Endometrium (tissue), 2 donors: ENCODE data around the gene CCDC87.
"Not testable (repeated sequence)": the region's sequence is repeated elsewhere in the genome, so short reads cannot be mapped to it uniquely, and the experiment has no call there.

Experiments
- FAIRE-seq: peaks from 2 replicates; lab custom pipeline; 2012; peaks lifted over from hg19 to GRCh38; lab: Jason Lieb, UNC
- donor health status: control.
- donor health status: control.

The CCDC87 gene

DNA sequence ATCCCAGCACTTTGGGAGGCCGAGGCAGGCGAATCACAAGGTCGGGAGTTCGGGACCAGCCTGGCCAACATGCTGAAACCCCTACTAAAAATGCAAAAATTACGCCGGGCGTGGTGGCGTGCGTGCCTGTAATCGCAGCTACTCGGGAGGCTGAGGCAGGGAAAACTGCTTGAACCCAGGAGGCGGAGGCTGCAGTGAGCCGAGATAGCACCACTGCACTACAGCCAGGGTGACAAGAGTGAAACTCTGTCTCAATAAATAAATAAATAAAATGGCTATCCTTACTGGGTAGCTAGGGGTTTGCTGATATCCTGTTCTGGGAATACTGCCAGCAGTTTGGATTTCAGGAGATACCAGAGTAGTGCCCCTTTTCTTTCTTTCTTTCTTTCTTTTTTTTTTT, 21.2 kb upstream of the CCDC87 start:
- FAIRE-seq = no peak

DNA sequence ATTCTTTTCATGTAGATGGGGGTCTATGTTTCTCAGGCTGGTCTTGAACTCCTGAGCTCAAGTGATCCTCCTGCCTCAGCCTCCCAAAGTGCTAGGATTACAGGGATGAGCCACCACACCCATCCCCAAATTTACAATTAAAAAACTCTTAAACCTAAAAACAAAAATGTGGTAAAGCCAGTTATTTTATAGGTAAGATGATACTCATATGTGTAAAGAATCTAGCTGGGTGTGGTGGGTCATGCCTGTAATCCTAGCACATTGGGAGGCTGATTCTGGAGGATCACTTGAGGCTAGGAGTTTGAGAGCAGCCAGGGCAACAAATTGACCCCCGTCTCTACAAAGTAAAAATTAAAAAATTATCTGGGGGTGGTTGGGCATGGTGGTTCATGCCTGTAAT, 19.6 kb upstream of the CCDC87 start:
- no peak for FAIRE-seq

DNA sequence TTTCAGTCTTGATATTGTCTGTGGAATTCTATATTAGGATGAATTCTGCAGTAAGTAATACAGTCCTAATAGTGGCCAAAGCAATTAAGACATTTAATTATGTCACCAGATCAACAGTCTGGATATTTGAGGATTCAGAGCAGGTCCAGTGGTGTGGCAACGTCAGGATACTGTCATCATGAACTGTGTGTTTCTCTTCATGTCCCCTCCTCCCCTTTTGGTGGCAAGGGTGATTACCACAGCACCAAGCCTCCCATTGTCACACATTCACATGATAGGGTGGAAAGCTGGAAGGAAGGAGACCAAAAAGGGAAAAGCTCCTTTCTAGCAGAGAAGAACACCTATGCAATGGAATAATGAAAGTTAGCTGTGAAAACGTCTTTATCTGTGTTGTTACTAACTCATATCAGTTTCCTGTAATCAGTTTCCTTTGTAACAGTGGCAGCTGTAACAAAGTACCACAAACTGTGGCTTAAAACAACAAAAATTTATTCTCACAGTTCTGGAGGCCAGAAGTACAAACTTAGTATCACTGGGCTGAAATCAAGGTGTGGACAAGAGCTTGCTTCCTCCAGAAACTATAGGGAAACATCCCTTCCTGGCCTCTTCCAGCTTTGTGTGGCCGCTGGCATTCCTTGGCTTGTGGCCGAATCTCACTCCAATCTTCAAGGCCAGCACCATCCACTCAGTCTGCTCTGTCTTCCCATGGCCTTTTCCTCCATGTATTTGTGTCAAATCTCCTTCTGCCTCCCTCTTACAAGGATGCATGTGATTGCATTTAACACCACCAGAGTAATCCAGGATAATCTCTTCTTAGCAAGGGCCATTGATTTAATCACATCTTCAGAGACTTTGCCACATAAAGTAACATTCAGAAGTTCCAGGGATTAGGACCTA, 17.1 kb upstream of the CCDC87 start:
- no peak for FAIRE-seq

DNA sequence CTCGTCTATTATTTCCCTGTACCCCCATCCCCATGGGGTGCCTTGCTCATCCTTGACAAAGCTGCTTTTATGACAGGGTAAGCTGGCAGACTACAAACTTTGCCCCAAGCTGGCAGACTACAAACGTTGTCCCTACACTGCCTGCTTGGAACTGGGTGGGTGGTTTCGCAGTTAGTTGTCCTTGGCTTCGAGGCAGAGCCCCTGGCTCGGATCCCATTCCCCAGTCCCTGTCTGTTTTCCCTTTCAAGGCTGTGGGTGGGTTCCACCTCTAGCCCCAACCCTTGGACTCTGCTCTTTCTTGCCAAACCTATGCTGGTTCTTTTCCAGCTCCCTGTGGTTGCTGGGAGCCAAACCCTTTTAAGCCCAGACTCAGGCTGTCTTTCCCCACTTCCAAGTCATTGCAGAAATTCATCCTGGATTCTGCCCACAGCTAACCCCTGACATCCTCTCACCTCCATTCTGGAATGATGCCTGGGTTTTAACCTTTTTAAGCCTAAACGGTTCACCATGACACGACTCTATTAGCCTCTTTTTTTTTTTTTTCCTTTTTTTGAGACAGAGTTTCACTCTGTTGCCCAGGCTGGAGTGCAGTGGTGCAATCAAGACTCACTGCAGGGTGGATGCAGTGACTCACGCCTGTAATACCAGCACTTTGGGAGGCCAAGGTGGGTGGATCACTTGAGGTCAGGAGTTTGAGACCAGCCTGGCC, 14.4 kb upstream of the CCDC87 start:
- FAIRE-seq = no peak

DNA sequence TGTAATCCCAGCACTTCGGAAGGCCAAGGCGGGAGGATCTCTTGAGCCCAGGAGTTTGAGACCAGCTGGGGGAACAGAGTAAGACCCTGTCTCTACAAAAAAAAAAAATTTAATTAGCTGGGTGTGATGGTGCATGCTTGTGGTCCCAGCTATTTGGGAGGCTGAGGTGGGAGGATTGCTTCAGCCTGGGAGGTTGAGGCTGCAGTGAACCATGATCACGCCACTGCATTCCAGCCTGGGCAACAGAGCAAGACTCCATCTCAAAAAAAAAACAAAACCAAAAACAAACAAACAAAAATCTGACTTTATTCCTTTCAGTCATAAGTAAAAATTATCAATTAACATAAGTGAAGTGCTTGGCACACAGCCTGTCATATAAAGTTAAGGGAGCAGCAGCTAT, 13.7 kb upstream of the CCDC87 start:
- FAIRE-seq = not testable (repeated sequence)

DNA sequence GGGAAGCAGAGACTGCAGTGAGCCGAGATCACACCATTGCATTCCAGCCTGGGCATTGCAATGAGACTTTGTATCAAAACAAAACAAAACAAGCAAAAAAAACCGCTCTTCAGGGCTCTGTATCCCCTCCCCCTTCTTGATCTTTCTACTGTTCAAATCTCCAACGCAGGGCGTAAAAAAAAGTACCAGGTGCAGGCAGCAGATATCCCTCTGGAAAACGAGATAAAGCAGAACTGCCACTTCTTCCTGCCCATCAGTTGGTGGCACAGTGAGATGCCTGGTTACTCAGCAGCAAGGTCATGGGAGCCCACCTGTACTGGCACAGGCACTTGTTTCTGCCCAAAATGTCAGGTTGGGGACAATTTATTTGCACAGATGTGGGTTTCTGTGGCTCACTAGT, 11.3 kb upstream of the CCDC87 start:
- no peak for FAIRE-seq

DNA sequence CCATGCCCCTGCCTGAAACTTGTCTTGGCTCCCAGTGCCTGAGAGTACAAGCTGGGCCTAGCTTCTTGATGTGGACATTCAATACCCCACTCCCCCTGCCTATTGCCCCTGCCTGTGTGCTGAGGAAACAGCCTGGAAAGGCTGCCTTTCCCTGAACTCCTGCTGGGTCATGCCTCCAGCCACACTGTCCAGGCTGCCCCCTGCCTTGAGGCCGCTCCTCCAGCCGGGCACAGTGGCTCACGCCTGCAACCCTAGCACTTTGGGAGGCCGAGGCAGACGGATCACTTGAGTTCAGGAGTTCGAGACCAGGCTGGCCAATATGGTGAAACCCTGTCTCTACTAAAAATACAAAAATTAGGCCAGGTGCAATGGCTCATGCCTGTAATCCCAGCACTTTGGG, 10.2 kb upstream of the CCDC87 start:
- FAIRE-seq = no peak

DNA sequence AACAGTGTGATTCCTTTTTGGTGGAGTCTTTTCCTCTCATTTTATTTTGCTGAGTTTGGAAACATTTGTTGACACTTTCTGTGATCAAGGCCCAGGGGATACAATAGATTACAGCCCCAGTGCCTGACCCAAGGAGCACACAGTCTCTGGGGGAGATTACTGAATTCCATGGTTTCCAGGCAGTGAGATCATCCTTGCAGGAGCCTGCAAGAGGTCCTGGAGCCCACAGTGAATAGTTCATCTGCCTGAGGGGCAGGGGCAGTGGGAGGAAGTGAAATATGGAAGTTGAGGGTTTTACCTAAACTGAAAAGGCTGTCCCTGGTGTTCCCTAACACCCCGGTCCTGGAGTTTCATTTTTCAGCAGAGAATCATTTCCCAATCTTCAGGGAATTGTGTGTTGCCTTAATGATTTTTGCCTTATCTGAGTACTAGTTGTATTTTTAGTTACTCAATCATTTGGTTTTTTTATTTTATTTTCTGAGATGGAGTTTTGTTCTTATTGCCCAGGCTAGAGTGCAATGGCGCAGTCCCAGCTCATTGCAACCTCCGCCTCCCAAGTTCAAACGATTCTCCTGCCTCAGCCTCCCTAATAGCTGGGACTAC, 7.9 kb upstream of the CCDC87 start:
- no peak for FAIRE-seq

DNA sequence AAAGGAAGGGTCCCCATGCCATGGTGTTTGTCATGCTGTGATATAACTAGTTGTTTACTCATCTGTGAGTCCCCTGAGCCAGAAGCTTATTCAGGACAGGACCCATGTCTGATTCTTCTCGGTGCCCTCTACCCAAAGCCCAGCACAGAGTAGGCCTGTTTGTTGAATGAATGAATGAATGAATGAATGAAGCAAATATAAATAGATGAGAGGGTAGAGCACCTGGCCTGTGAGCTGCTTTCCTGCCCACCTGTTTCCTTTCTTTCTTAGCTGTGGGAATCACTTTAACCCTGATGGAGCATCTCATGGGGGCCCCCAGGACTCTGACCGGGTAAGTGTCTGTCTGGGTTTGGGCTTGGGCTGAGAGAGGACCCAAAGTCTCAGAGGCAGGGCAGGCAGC, 7.4 kb upstream of the CCDC87 start:
- no peak for FAIRE-seq

DNA sequence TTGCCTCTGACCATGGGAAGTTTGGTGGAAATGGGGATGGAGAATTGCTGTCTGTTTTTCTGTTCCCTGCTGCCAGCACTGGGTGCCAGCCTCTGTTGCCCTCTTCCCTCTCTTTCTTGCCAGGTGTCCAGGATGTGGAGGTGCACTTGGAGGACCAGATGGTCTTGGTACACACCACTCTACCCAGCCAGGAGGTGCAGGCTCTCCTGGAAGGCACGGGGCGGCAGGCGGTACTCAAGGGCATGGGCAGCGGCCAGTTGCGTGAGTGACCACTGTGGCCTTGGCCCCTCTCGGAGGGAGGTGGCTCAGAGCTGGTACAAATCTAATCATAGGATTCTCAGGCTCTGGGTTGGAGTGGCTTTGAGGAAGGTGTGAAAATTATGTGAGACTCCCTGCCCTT, 6.1 kb upstream of the CCDC87 start:
- no peak for FAIRE-seq

DNA sequence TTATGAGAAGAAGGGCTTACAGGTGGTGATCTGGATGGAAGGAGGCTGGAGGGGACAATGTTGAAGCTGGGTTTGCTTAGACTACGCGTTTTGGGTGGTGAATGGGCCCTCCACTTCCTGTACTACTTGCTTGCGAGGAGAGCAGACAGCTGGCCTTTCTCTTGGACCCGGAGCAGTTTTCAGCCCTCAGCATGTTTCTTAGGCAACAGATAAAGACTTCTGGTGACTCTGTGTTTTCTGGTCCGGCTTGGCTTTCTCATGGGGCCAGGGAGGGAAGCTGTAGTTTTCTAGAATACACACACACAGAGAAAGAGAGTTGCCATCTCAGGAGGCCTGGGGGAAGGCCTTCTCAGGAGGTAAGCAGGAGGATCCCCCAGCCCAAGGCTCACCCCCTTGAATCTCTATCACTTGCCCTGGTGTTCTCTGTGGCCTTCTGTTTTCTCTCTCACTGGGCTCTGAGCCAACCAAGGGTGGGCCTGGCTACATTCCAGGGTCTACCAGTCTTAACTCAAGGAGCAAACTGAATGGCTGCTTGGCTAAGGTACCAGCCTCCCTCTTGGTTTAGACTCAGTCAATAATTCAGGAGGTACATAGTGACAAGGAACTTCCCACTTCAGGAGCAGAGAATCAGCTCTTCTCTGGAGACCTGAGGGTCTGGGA, 2.5 kb upstream of the CCDC87 start:
- no peak for FAIRE-seq

DNA sequence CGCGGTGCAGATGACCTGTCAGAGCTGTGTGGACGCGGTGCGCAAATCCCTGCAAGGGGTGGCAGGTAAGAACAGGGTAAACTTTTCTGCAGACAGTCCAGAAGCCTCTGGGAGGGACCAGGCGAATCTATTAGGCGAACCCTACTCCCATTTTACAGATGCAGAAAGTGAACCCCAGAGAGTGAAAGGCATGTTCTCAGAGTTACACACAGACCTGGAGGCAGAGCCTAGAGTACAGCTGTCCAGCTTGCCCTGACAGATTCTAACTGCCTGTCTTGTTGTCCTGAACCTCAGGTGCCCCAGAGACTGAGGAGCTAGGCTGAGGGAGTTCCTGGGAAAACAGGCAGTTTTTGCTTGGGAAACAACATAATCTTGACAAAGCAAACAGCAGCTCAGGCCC, 787 bp upstream of the CCDC87 start:
- FAIRE-seq = no peak

DNA sequence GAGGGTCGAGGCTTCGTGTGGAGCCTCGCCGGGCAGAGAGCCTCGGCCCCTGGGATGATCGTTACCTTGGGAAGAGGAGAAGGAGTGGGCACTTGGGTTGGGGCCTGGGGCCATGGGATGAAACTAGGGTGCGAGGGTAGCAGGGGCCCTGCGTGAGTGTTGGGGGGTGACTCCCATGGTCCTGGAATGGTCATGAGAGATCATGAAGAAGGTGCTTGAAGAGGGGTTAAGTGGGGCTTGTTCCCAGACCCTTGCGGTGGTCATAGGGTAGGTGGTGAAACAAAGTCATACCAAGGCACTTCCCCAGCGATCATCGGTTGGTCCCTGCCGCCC, 406 bp upstream of the CCDC87 start:
- no peak for FAIRE-seq

DNA sequence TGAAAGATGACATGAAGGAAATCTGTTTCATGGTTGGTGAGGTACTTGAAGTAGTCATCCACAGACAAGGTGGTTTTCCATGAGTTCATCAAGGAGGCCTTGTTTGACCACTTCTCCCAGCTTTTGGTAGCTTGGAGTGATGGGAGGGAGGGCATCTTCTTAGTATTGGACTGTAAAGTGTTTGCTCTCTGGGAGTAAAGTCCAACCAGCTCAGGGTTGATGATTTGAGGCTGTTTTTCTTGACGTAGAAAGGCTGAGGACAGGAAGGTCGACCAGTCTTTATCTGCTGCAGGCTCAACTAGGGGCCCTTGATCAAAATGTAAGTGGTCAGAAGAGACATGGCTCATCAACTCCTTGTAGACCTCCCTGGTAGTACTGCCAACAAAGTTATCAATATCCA, 1.7 kb downstream of the CCDC87 start:
- FAIRE-seq = no peak

DNA sequence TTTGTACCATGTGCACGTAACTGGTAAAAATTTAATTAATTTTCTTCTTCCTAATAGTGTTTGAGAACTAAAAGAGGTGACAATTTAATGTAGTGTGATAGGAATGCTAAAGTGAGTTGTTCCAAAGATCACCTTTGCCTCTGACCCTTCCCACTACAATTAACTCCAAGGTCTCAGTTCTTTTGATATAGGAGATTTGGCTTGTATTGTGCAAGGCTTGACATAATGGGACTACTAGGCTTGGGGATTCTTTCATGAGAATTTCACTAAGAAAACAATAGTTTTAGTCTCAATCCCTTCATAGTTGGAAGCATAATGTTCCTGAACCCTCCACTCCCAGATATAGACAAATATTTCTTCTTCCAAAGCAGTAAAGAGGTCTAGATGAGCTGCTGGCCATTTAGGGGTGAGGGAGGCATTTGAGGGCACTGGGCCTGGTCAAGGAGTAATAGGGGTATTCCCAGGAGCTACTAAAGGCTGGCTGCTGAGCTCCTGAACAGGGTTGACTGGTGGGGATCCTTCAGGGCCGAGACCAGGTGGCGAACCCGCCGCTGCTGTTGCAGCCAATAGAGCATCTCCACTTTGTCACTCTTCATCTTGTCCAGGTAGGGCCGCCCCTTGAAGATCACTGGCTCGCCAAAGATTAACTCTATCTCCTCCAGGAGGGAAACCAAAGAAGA, 2.7 kb downstream of the CCDC87 start:
- no peak for FAIRE-seq

DNA sequence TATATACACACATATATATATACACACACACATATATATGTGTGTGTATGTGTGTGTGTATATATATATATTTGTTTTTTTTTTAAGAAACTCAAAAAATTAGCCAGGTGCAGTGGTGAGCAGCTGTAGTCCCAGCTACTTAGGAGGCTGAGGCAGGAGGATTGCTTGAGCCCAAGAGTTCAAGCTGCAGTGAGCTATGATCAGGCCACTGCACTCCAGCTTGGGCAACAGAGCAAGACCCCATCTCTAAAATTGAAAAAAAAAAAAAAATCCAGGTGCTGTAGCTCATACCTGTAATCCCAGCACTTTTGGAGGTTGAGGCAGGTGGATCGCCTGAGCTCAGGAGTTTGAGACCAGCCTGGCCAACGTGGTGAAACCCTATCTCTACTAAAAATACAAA, 3.5 kb downstream of the CCDC87 start:
- FAIRE-seq = not testable (repeated sequence)

DNA sequence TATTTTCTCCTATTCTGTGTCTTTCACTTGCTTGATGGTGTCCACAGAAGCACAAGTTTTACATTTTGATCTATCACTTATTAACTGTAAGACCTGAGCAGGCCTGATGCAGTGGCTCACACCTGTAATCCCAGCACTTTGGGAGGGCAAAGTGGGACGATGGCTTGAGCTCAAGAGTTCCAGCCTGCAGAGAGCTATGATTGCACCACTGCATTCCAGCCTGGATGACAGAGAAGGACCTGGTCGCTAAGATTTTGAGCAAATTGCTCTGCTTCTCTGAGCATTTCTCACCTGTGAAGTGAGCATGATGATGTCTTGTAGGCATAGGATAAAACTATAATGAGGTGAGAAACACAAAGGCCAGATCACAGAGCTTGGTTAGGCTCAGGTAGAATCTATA, 6.7 kb downstream of the CCDC87 start:
- no peak for FAIRE-seq

DNA sequence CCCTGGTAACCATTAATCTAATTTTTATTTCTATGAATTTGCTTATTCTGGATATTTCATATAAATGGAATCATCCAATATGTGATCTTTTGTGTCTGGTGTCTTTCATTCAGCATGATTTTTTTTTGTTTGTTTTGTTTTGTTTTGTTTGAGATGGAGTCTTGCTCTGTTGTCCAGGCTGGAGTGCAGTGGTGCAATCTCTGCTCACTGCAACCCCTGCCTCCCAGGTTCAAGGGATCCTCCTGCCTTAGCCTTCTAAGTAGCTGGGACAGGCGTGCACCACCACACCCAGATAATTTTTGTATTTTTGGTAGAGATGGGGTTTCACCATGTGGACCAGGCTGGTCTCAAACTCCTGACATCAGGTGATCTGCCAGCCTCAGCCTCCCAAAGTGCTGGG, 7.4 kb downstream of the CCDC87 start:
- not testable (repeated sequence) for FAIRE-seq

DNA sequence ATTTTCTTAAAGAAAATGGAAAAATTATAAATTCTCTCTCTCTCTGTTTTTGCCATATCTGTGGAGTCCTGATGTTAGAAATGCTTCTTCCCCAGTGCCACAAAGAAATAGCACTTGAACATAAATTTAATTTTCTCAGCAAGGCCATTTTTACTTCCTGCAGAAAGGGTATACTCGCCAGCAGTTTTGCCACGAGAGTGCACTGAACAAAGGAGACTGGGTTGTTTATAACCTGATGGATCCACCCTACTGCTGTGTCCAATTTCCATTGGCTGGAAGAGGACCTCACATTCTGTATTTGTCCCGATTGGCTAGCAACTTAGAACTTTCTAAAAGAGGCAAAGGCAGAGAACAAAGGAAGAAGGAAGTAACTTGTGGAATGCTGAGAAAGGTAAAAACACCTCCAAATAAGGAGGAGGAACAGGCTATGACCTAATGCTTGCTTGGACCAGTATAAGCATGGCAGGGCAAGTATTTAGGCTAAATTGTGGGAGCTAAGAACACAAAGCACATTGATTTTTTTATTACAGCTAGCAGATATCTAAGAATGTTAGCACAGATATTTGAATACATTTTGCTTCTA, 10.2 kb downstream of the CCDC87 start:
- FAIRE-seq = not testable (repeated sequence)

DNA sequence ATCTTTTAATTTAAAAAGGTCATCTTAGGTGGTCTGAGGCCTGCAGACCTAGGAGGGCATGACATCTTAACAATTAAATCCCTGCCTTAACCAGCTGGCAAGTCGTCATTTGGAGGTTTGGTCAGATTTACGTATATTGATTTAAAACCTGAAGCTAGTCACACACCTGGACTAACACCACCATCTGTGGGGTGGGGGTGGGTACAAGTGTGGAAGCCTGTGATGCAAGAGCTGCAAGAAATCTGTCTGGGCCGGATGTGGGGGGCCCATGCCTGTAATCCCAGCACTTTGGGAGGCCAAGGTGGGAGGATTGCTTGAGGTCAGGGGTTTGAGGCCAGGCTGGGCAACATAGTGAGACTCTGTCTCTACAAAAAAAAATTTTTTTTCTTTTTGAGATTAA, 11.6 kb downstream of the CCDC87 start:
- FAIRE-seq = no peak

DNA sequence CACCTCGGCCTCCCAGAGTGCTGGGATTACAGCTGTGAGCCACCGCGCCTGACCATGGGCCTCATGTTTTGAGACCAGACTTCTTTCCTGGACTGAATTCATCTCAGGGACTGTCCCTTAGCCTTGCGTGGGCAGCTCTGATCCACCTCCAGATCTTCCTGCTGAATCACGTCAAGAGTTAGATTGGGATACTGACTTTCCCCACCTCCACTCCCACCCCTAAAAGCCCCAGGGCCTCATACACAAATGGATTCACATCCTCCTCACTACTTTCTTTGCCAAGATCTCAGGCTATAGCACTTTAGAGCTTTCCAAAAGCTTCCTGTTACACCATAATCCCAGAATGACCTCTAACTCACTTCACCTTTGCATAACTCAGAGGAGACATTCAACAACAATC, 12.1 kb downstream of the CCDC87 start:
- FAIRE-seq = no peak
